ENCODE results near the gene UBE2L6.

The UBE2L6 gene

DNA sequence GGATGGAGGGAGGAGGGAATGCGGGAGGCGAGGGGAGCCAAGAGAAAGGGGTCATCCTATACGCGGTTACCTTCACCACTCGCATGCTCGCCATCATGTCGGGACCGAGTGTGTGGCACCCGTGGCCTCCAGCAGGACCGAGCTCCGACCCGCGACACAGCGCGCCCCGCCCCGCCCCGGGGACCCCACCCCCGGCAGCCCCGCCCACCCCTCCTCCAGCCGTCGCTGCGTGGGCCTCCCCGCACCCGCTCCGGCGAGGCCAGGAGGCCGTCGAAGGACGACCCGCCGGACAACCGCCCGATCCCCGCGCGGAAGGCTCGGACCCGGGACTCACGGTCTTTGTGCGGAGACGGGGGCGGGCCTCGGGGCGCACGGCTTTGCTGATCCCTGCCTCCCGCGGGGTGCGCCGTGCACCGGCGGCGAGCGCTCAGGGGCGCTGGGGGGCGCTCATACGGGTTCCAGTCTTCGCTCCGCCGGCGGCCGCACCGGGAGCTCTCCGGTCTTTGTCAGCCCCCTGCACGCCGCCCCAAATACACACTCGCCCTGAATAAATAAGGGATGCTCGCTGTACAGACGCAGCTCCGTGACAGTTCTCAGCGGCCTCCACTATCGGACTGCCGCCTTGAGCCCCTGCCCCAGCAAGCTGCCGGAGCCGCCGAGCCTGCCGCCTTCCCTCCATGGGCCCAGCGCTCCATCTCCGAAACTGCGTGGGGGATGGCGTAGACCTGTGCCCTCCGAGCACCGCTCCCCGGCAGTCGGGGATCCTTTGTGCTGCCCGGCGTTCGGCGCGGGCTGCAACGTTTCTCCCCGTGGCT is at the start of gene UBE2L6:
Gene UBE2L6 (minus strand): TSS at position 158 of the 815 bp plus-strand sequence. CDS start 61 bp downstream, at position 97.
- no peak for DNase-seq

GRCh38 chr11:57616595-57616994 is 49.1 kb upstream of the UBE2L6 start:
- DNase-seq: no peak

GRCh38 chr11:57615308-57615707 is 47.8 kb upstream of the UBE2L6 start:
- no peak for DNase-seq

DNA sequence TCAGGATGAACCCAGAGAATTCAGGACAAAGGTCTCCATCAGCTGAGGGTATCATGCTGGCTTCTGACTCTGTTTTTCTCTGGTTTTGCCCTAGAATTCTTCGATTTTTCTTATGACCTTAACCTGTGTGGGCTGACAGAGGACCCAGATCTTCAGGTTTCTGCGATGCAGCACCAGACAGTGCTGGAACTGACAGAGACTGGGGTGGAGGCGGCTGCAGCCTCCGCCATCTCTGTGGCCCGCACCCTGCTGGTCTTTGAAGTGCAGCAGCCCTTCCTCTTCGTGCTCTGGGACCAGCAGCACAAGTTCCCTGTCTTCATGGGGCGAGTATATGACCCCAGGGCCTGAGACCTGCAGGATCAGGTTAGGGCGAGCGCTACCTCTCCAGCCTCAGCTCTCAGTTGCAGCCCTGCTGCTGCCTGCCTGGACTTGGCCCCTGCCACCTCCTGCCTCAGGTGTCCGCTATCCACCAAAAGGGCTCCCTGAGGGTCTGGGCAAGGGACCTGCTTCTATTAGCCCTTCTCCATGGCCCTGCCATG is 46.8 kb upstream of the UBE2L6 start:
- no peak for DNase-seq

GRCh38 chr11:57610170-57610569 is 42.7 kb upstream of the UBE2L6 start:
- DNase-seq: no peak

DNA sequence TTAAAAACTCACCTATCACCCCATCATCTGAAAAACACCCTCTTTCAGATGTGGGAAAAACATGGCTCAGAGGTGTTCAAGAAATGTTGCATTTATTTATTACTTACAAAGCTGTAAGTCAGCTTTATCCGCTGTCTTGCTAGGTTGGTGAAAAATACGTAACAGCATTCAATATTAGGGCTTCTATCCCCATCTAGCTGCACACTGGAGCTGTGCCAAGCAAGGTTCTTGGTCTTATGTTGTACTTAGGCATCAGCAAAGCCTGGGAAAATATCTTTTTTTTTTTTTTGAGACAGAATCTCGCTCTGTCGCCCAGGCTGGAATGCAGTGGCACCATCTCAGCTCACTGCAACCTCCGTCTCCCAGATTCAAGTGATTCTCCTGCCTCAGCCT is 37.6 kb upstream of the UBE2L6 start:
- DNase-seq: no peak

DNA sequence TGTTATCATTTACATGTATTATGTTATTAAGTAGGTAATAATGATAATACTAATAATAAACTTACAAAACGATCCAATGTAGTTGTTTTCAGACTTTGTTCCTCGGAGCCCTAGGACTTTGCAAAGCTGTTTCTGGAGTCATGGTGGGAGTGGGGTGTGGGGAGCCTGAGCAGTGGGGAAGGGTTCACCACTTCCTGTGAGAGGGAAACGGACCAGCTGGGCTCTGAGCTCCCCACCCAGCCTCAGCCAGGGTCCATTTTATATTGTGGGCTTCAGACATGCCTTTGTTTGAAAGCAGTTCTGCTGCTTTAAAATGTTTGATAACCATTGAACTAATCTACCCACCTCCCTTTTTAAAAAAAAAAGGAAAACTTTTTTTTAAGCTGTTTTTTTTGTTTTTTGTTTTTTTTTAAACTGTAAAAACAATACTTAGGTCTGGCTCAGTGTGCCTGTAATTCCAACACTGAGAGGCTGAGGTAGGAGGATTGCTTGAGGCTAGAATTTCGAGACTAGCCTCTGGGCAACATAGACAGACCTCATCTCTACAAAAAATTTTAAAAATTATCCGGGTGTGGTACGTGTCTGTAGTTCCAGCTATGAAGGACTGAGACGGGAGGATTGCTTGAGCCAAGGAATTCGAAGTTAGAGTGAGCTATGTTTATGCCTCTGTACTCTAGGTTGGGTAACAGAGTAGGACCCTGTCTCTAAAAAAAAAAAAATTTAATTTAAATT is 37.0 kb upstream of the UBE2L6 start:
- DNase-seq: no peak

DNA sequence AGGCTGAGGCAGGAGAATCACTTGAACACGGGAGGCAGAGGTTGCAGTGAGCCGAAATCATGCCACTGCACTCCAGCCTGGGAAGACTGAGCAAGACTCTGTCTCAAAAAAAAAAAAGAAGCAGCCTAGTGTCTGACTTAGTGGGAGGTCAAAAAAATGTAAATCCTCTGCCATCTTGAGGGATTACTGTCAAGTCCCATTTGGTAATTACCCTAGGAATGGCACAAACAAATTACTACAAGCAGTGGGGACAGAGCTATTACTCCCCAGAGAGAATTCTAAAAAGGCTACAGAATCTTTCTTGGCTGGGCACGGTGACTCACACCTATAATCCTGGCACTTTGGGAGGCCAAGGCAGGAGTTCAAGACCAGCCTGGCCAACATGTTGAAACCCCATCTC is 33.8 kb upstream of the UBE2L6 start:
- no peak for DNase-seq

- DNase-seq: no peak
Observed at GRCh38 chr11:57599381-57599780, 31.9 kb upstream of the UBE2L6 start.

GRCh38 chr11:57598831-57599155 is 31.3 kb upstream of the UBE2L6 start:
- no peak for DNase-seq

- no peak for DNase-seq
Observed at GRCh38 chr11:57597916-57598830, 30.7 kb upstream of the UBE2L6 start.

DNA sequence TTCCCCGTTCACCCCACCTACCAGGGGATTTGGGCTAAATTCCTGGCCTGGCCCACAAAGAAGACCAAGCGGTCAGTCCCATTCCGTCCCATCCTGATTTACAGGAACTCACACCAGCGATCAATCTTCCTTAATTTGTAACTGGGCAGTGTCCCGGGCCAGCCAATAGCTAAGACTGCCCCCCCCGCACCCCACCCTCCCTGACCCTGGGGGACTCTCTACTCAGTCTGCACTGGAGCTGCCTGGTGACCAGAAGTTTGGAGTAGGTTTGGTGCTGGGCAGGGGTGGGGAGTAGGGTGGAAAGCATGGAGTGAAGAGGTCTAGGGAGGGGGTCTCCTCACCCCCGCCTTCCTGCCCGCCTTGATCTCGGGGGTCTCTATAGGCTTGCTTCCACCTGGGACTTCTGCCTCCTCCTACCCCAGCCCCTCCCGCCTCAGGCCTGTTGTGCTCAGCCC is 30.0 kb upstream of the UBE2L6 start, which contains the start of gene SERPING1:
Gene SERPING1 (plus strand): TSS at position 225 of the 455 bp plus-strand sequence. CDS start 586 bp downstream, outside the sequence.
- no peak for DNase-seq

GRCh38 chr11:57596266-57596885 is 28.9 kb upstream of the UBE2L6 start:
- DNase-seq: no peak

- no peak for DNase-seq
Observed at GRCh38 chr11:57588046-57588710, 20.7 kb upstream of the UBE2L6 start.

GRCh38 chr11:57586711-57587245 is 19.3 kb upstream of the UBE2L6 start:
- no peak for DNase-seq

DNA sequence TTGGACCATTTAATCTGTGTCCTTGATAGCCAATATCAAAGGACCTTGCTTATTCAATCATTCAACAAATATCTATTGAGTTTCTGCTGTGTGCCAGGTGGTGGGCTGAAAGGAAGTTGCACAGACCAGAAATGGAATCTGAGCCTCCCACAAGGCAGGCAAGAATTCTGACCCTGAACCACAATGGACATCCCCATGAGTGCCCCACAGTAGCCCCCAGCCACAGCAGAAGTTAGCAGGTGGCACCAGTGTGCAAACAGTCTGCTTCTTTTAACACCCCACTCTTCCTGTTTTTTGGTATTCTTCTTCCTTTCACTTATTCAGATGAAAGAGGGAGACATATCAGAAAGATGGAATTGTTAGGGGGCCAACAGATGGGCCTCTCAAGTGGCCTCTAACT is 17.8 kb upstream of the UBE2L6 start:
- no peak for DNase-seq

DNA sequence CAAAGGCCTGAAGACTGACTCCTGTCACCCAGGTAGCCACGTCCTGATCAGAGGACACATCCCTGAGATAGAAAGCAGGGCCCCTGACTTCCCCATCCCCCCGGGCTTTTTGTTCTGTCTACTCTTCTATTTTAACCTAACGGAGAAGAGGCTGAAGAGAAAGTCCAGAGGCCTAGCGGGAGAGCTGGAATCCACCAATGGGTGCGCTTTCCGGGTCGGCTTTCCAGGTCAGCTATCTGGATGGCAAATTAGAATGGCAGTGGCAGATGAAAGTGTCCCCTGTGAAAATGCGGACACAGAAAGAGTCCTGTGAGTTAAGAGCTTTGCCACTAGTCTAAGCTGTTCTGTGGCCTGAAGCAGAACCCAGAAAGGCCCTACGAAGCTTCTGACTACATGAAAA is 16.9 kb upstream of the UBE2L6 start:
- no peak for DNase-seq

- DNase-seq: no peak
Observed at GRCh38 chr11:57574061-57574460, 6.6 kb upstream of the UBE2L6 start.

DNA sequence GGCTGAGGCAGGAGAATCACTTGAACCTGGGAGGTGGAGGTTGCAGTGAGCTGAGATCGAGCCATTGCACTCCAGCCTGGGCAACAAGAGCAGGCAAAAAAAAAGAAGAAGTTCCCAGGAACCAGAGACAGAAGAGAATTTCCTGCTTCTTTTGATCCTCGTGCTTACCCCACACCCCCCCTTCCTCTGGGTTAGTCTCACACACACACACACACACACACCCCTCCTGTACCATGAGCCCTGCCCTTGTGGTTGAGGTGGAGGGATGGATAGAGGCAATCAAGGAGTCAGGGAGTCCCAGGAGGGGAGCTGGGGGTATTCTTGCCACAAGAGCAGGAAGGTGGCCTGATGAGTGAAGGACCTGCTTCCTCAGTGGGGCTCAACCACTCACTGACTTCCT is 4.1 kb upstream of the UBE2L6 start:
- no peak for DNase-seq

- no peak for DNase-seq
Observed at GRCh38 chr11:57568330-57568766, 876 bp upstream of the UBE2L6 start.

DNA sequence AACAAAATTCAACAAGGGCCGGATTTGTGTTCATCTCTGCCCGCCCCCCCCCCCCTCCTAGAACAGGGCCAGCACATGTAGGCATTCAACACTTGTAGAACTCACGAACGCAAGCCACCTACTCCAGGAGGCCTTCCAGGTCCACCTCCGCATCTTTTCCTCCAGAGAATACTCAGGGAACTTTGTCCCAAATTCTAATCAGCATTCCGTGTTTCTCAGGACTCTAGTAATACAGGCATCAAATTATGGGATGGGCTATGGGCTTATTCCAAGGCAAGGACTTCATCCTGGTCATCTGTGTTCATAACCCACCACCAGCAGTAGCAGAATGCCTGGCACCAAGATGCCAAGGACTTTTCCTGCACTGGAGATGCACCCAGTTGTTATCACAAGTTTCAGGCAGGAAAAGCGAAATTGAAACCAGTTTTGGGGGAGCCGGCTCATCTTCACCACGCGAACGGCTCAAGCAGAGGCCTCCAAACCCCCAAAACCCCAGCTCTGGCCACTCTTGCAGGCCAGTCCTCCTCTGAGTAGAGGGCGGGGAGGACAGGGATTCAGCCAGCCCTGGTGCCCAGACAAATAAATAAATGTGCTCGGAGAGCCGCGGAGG is 462 bp downstream of the UBE2L6 start:
- no peak for DNase-seq
